LoVo (cell line): ENCODE results near the gene PRDM5.

Source experiments
- DNase-seq: peaks from one replicate; pipeline ENCODE4 v3.0.0-alpha.2; 2016; ENCODE audit warnings: low spot score

PRDM5 gene

DNA sequence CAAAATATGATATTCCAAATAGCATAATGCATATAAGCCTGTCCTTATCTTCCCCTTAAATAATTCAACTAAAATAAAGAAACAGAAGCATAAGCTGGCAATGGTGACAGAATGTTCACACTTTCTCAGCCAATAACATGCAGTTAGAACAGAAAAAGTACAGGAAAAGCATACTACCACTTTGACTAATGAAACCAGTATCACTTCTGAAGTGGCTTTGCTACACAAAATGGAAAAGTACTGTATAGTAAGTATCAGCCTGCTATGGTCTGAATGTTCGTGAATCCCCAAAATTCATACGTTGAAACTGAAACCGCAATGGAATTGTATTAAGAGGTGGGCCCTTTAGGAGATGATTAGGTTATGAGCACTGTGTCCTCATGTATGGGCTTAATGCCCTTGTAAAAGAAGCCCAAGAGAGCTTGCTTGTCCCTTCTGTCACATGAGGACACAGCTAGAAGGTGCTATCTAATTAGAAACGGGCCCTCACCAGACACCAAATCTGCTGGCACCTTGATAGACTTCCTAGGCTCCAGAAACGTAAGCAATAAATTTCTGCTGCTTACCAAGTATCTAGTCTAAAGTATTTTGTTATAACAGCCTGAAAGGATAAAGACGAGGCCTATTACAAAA lies 102.6 kb downstream of the PRDM5 start:
- DNase-seq: no peak

DNA sequence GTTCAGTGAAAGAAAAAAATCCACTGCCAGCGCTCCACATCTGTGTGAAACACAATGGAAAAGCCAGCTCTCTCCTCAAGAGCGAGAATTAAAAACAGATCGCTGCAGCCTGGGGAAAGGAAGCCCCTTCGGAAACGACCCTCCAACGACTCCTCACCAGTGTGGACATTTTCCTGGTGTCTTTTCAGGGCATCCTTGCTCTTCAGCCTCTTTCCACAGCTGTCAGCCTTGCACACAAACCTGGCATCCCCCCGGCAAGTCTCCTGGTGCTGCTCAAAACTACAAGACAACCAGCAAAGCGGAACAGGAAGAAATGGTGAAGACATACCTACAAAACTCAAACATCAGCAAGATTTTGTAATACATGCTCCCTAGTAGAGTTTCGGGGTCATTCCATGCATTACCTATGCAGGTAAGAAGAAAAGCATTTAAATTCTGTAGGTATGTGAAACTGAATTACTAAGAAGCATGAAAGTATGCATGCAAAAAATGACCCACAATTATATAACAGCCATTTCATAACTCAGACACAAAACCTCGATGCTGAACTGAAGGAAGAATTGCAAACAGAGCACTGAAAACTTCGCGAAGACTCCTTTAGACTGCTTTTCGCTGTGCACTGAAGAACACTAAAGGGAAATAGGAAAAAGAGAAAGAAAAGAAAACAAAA lies 106.1 kb downstream of the PRDM5 start:
- DNase-seq: no peak

- no peak for DNase-seq
Observed at GRCh38 chr4:120815361-120815760, 107.2 kb downstream of the PRDM5 start.

GRCh38 chr4:120814886-120815285 lies 107.6 kb downstream of the PRDM5 start:
- no peak for DNase-seq

GRCh38 chr4:120812216-120812615 lies 110.3 kb downstream of the PRDM5 start:
- DNase-seq: no peak

DNA sequence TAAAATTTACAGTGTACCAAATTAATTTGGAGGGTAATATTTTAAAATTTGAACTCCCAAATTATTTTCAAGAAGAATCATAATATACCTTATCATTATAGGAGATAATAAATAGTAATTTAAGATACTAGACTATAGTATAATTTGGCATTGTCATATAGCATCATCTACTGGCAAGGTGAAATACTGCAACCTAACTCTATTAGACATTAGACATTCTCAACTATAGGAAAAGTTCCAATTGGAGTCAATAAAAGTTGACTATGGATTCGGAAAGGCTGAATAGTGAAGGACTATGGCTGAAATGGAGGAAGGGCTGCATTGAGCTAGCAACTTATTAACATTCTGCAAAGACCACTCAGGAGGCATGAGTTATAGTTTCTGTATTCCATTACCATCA lies 113.0 kb downstream of the PRDM5 start:
- no peak for DNase-seq

DNA sequence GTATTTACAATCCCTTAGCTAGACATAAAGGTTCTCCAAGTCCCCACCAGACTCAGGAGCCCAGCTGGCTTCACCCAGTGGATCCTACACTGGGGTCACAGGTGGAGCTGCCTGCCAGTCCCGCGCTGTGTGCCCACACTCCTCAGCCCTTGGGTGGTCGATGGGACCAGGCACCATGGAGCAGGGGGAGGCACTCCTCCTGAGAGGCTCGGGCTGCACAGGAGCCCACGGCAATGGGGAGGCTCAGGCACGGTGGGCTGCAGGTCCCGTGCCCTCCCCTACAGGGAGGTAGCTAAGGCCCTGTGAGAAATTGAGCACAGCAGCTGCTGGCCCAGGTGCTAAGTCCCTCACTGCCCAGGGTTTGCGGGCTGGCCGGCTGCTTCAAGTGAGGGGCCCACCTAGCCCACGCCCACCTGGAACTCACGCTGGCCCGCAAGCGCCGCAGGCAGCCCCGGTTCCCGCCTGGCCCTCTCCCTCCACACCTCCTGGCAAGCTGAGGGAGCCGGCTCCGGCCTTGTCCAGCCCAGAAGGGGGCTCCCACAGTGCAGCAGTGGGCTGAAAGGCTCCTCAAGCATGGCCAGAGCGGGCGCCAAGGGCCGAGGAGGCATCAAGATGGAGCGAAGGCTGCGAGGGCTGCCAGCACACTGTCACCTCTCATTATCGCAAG lies 113.9 kb downstream of the PRDM5 start:
- DNase-seq: no peak

DNA sequence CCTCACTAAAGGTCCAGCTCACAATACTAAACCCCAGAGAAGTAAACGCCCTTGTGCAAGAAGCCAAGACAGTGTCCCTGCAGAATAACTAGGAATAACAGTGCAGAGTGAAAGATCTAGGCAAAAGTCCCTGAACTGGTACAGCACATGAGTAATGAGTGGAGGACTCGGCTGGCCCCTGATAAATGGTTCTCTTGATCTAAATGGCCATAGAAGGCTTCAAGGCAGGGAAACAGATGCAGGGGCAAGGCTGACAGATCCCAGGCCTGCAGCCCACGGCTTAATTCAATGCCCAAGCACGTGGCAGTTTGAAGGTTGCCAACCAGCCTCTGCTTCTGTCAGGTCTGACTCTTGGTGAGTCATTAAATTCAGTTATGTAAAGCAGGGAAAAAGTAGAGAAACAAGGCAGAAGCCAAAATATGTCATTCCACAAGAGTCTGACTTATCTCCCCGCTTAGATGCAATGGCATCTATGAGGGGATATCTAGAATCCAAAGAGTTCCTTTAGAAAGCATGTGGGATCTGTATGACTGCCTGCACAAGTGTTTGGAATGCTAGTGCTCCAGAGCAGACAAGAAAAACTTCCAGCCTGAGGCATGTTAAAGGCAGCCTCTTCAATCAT lies 121.3 kb downstream of the PRDM5 start:
- DNase-seq: no peak

DNA sequence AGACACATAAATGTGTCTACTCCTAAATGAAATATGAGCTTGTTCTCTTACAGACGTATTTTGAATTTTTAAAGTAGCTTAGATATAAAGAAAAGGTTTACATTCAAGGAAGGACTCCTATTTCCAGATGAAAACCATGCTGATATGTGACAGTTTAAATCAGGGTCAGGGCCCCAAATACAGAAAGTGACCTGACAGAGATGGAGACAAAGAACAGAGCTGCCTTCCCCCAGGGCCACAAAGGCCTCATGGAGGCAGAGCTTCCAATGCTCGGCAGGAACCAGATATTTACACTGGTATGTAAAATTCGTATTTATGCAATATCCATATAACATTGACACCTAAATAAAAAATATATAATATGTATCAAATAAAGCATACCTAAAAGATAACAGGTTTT lies 124.0 kb downstream of the PRDM5 start:
- no peak for DNase-seq

GRCh38 chr4:120796271-120796670 lies 126.3 kb downstream of the PRDM5 start:
- no peak for DNase-seq

DNA sequence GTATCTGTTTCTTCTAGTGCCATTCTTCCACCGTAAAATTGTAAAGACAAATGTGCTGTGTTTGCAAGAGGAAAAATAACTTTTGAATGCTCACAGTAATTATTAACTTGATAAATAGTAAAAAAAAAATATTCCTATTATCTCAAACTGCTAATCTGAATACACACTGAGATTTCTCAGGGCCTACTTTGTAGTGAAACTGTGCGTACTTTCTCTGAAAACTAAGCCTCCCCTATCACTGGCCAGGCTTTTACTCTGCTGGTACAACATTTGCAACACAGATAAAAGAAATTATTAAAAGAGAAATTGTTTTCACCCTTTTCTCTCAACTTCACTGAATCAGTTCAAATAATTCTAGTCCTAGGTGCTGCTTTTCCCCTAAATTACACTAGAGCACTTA lies 137.3 kb downstream of the PRDM5 start:
- DNase-seq: no peak

GRCh38 chr4:120777459-120777858 lies 145.1 kb downstream of the PRDM5 start:
- no peak for DNase-seq

GRCh38 chr4:120775431-120775830 lies 147.1 kb downstream of the PRDM5 start:
- no peak for DNase-seq

- no peak for DNase-seq
Observed at GRCh38 chr4:120773641-120774040, 148.9 kb downstream of the PRDM5 start.

DNA sequence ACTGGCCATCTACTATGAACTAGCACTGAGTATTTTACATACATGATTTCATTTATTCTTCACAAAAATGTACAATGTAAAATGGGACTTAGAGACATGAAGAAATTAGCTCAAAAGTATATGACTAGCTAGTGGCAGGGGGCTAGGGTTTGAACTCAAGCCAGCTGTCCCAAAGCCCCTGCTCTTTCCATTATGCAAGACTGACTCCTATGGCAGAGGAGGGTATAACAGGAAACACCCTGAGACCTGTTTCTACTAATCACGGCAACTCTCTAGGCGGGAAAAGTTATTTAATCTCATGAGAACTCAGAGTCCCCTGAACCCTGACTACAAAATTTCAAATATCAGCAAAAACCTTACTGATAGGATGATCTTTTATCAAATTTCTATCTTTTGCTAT lies 150.6 kb downstream of the PRDM5 start:
- DNase-seq: no peak

- no peak for DNase-seq
Observed at GRCh38 chr4:120770897-120771296, 151.6 kb downstream of the PRDM5 start.

DNA sequence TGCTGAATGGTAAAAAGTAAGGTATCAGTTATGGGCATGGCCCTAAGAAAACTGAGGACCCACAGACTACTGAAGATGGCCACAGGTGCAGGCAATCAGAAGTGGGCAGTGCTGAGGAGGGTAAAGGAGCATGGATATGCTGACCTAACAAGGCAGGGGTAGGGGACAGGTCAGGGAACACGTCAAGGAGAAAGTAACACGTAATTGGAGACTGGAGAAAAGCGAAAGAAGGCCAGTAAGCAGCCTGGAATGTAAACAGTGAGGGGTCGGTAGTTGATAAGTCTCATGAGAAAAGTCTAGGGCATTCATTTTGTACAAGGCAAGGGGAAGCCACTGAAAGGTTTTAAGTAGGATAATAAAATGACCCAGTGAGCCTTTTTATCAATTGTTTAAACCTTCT lies 153.3 kb downstream of the PRDM5 start:
- DNase-seq: peak; percentile 1

DNA sequence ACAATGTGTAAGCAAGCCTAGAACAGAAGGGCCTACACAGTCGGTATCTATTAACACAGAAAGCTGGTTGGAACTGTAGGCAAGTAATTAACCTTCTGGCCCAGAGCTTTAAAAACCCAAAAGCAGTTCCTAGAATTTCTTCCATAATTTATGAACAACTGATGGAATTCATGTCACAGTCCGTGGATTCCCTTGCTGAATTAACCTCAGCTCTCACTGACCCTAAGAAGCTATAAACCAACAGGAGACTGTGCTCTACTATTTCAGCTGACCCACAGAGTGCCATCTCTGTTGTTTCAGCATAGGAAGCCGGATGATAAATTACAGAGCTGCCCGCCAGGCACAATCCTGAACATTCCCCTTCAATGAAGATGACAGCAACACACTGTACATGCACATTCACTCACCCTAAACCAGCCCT lies 157.3 kb downstream of the PRDM5 start:
- no peak for DNase-seq

DNA sequence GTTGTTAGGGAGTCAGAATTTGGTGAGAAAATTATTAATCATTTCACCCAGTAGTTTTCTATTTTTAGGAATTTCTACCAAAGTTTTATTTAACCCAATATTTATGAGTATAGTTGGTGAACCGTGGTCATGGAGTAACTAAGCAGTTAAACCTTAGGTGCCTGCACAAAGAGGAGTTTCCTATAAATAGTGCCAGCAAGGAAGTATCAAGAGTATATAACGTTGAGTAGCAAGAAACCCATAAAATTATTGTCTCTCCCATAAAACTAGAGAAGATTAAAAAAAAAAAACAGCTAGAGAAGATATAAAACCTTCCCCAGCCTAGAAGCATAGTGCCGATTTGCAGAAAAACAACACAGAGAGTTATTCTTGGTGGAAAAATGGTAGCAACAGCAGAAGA lies 158.9 kb downstream of the PRDM5 start:
- DNase-seq: no peak

GRCh38 chr4:120761070-120761469 lies 161.5 kb downstream of the PRDM5 start:
- DNase-seq: no peak

DNA sequence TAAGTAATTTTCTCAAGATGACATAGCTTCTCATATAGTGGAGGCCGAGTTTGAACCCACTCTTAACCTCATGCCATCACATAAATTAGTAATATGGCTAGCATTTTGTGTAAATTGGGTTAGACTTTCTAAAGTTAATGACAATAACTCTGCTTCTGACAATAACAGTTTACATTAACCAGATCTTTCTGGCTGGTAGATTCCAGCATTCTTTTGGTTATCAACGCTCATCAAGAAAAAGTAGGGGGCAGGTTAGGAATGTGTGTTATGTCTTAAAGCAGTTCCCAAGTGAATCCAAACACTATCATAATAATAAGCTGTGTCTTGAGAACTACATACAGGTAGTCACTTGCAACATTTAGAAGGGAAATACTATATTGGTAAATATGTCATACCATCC lies 162.5 kb downstream of the PRDM5 start:
- no peak for DNase-seq

- DNase-seq: no peak
Observed at GRCh38 chr4:120755864-120756263, 166.7 kb downstream of the PRDM5 start.

DNA sequence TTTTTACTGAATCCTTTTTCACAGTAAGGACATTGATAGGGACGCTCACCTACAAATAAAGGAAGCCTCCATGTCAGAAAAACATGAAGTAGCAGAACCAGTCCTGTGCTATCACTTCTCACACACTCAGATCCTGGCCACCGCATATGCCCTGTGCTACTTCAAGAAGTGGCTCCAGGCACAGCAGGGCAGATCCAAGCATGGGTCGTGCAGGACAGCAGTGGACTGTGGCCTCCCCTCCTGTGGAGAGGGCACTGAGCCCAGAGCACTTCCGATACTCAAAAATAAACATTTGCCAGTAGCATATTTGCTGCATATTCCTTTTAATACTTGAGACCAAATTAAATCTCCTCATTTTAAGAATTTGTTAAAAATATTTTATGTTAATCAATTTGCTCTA lies 167.9 kb downstream of the PRDM5 start:
- DNase-seq: no peak
